Transverse colon (tissue), 4 donors: ENCODE data around the gene PDE10A.

Experiments used
- EP300 ChIP-seq: sonication (generic); formaldehyde crosslinking; IDR thresholded peaks from one replicate; pipeline ENCODE4 v1.6.1; 2017; ENCODE audit warnings: antibody characterized with exemption, low read depth
- POLR2A ChIP-seq: fragments of 450-650 bp; IDR thresholded peaks from one replicate; pipeline ENCODE4 v1.6.1; 2016; ENCODE audit warnings: antibody characterized with exemption, mild to moderate bottlenecking, moderate library complexity
- POLR2AphosphoS5 ChIP-seq, 3 donors: sonication (generic); formaldehyde crosslinking; IDR thresholded peaks; one replicate each; pipeline ENCODE4 v1.6.1; 2016; ENCODE audit warnings: antibody characterized with exemption in 3 of 3
- TF ChIP-seq, protein P1 (sequence below), 5 experiments: fragments of 200-600 bp in 3 of 5; fragments of 450-650 bp in 2 of 5; sonication (generic) in 3 of 5; IDR thresholded peaks; 1 replicate in 2 of 5; 2 replicates in 3 of 5; pipeline ENCODE4 v1.5.1; 2016 to 2017; ENCODE audit warnings: antibody characterized with exemption in 5 of 5, inconsistent platforms in 3 of 5, mild to moderate bottlenecking in 2 of 5, moderate library complexity in 1 of 5

DNA sequence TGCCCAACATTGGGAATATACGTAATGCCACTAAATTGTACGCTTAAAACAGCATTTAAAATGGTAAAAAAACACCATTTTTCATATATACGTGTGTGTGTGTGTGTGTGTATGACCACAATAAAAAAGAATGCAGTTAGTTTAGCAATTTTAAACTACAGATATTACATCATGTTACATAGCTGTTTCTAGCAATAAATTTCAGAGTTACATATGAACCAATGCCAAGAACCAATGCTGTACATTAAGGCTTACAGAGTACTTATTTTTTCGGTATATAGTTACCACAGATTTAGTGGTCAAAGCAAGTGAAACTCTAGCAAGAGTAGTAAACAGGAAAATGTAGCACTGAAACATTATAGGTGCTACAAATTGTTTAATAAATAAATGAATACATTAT, 119.3 kb downstream of the PDE10A start:
- TF ChIP-seq, protein P1, sequence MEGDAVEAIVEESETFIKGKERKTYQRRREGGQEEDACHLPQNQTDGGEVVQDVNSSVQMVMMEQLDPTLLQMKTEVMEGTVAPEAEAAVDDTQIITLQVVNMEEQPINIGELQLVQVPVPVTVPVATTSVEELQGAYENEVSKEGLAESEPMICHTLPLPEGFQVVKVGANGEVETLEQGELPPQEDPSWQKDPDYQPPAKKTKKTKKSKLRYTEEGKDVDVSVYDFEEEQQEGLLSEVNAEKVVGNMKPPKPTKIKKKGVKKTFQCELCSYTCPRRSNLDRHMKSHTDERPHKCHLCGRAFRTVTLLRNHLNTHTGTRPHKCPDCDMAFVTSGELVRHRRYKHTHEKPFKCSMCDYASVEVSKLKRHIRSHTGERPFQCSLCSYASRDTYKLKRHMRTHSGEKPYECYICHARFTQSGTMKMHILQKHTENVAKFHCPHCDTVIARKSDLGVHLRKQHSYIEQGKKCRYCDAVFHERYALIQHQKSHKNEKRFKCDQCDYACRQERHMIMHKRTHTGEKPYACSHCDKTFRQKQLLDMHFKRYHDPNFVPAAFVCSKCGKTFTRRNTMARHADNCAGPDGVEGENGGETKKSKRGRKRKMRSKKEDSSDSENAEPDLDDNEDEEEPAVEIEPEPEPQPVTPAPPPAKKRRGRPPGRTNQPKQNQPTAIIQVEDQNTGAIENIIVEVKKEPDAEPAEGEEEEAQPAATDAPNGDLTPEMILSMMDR (IDR thresholded peaks at IDR 0.05): no peak
- TF ChIP-seq EP300: no peak
- no peak for TF ChIP-seq POLR2A
- no peak for TF ChIP-seq POLR2AphosphoS5 (IDR thresholded peaks at IDR 0.05)
